Thyroid gland (tissue), 4 donors: ENCODE measurements around the gene ARID2.

Experiments used
- POLR2A ChIP-seq, 2 donors: fragments of 450-650 bp; IDR thresholded peaks; one replicate each; pipeline ENCODE4 v1.6.1; 2017; ENCODE audit warnings: antibody characterized with exemption in 2 of 2, mild to moderate bottlenecking in 2 of 2, moderate library complexity in 1 of 2
- TF ChIP-seq, protein P1 (sequence below), 6 experiments: fragments of 200-600 bp in 3 of 6; fragments of 450-650 bp in 3 of 6; sonication (generic) in 3 of 6; IDR thresholded peaks; one replicate each; pipeline ENCODE4 v1.5.1; 2016 to 2019; ENCODE audit warnings: antibody characterized with exemption in 6 of 6, mild to moderate bottlenecking in 2 of 6, inconsistent platforms in 1 of 6, moderate library complexity in 1 of 6

DNA sequence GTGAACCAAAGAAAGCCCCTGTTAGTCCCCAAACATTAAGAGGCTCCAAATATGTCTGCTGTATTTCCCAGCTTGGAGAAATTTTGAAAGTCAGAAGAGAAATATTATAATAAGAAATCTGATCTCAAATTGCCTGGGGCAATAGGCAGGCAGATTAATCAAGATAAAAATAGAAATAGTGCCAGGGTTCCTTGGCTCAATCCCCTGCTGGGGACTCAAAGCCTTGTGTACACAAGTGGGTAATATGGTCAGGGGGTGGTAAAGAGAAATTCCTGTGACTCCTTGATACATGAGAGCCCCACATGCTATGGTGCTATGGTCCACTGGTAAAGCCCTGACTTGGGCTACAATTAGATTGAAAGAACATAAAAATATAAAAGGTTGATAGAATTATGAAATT, 41.3 kb upstream of the ARID2 start:
- no peak for TF ChIP-seq POLR2A (IDR thresholded peaks at IDR 0.05)
- TF ChIP-seq, protein P1, sequence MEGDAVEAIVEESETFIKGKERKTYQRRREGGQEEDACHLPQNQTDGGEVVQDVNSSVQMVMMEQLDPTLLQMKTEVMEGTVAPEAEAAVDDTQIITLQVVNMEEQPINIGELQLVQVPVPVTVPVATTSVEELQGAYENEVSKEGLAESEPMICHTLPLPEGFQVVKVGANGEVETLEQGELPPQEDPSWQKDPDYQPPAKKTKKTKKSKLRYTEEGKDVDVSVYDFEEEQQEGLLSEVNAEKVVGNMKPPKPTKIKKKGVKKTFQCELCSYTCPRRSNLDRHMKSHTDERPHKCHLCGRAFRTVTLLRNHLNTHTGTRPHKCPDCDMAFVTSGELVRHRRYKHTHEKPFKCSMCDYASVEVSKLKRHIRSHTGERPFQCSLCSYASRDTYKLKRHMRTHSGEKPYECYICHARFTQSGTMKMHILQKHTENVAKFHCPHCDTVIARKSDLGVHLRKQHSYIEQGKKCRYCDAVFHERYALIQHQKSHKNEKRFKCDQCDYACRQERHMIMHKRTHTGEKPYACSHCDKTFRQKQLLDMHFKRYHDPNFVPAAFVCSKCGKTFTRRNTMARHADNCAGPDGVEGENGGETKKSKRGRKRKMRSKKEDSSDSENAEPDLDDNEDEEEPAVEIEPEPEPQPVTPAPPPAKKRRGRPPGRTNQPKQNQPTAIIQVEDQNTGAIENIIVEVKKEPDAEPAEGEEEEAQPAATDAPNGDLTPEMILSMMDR (IDR thresholded peaks at IDR 0.05) = no peak
